HL-60 (cell line): ENCODE results near the gene PTPRD.

Experiments
- DNase-seq, 2 experiments: peaks; one replicate each; pipeline ENCODE4 v3.0.0-alpha.2; 2010 to 2020; ENCODE audit warnings: low read depth in 1 of 2, low spot score in 1 of 2
- H3K27ac ChIP-seq: fragments of 250-450 bp; sonication (Bioruptor Pico); replicated peaks from 2 replicates; pipeline ENCODE4 v1.5.1; 2020; ENCODE audit warnings: mild to moderate bottlenecking, moderate library complexity
- H3K27me3 ChIP-seq: fragments of 250-450 bp; sonication (Bioruptor Pico); 2 replicates; pipeline ENCODE4 v1.5.1; 2021; ENCODE audit warnings: mild to moderate bottlenecking, moderate library complexity; ENCODE audit not compliant: insufficient read depth, poor library complexity, severe bottlenecking
- H3K4me3 ChIP-seq: replicated peaks from 2 replicates; pipeline ENCODE4 v1.5.1; 2011; ENCODE audit warnings: mild to moderate bottlenecking, control low read depth, low read length; ENCODE audit not compliant: insufficient read depth
- GABPA ChIP-seq: IDR thresholded peaks from 2 replicates; pipeline ENCODE4 v1.6.1; 2012; ENCODE audit warnings: low read depth
- POLR2AphosphoS5 ChIP-seq: IDR thresholded peaks from 2 replicates; pipeline ENCODE4 v1.6.1; 2012; ENCODE audit warnings: low read depth
- SPI1 ChIP-seq: IDR thresholded peaks from 2 replicates; pipeline ENCODE4 v1.6.1; 2012; ENCODE audit warnings: low read depth, mild to moderate bottlenecking, borderline replicate concordance
- TF ChIP-seq, protein P1 (sequence below): IDR thresholded peaks from one replicate; pipeline ENCODE4 v1.5.1; 2011; ENCODE audit warnings: low read length, control low read depth, inconsistent platforms; ENCODE audit not compliant: insufficient read depth
- TF ChIP-seq, protein P2 (sequence below): IDR thresholded peaks from 2 replicates; pipeline ENCODE4 v1.6.1; 2012; ENCODE audit warnings: low read depth; ENCODE audit not compliant: insufficient replicate concordance

The PTPRD gene

DNA sequence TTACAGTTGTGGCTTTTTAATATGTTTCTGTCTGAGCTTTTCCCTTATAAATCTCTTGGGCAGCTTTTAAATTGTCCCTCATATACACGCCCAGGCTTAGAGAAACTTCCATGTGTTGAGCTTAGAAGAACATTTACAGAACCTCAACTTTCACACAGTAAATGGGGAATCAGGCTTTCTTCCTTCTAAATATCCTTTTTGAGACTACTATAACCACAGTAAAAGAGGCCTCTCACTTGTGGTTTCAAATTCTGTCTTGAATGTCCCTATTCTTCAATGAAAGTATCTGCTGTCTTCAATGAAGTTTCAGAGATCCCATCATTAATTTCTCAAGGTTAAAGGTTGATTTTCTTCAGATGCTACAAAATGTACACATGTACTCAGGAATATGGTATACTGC lies 2224.7 kb downstream of the PTPRD start:
- Histone ChIP-seq H3K27ac (no peak overlapping the region), H3K4me3 (no peak overlapping the region), H3K27me3 (peaks cover 3% of the 10 kb centered on the region)
- TF ChIP-seq, protein P1, sequence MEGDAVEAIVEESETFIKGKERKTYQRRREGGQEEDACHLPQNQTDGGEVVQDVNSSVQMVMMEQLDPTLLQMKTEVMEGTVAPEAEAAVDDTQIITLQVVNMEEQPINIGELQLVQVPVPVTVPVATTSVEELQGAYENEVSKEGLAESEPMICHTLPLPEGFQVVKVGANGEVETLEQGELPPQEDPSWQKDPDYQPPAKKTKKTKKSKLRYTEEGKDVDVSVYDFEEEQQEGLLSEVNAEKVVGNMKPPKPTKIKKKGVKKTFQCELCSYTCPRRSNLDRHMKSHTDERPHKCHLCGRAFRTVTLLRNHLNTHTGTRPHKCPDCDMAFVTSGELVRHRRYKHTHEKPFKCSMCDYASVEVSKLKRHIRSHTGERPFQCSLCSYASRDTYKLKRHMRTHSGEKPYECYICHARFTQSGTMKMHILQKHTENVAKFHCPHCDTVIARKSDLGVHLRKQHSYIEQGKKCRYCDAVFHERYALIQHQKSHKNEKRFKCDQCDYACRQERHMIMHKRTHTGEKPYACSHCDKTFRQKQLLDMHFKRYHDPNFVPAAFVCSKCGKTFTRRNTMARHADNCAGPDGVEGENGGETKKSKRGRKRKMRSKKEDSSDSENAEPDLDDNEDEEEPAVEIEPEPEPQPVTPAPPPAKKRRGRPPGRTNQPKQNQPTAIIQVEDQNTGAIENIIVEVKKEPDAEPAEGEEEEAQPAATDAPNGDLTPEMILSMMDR, result no peak
- no peak for TF ChIP-seq POLR2AphosphoS5
- TF ChIP-seq, protein P2, sequence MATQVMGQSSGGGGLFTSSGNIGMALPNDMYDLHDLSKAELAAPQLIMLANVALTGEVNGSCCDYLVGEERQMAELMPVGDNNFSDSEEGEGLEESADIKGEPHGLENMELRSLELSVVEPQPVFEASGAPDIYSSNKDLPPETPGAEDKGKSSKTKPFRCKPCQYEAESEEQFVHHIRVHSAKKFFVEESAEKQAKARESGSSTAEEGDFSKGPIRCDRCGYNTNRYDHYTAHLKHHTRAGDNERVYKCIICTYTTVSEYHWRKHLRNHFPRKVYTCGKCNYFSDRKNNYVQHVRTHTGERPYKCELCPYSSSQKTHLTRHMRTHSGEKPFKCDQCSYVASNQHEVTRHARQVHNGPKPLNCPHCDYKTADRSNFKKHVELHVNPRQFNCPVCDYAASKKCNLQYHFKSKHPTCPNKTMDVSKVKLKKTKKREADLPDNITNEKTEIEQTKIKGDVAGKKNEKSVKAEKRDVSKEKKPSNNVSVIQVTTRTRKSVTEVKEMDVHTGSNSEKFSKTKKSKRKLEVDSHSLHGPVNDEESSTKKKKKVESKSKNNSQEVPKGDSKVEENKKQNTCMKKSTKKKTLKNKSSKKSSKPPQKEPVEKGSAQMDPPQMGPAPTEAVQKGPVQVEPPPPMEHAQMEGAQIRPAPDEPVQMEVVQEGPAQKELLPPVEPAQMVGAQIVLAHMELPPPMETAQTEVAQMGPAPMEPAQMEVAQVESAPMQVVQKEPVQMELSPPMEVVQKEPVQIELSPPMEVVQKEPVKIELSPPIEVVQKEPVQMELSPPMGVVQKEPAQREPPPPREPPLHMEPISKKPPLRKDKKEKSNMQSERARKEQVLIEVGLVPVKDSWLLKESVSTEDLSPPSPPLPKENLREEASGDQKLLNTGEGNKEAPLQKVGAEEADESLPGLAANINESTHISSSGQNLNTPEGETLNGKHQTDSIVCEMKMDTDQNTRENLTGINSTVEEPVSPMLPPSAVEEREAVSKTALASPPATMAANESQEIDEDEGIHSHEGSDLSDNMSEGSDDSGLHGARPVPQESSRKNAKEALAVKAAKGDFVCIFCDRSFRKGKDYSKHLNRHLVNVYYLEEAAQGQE, result no peak
- TF ChIP-seq GABPA, result no peak
- no peak for TF ChIP-seq SPI1
- no peak for DNase-seq

DNA sequence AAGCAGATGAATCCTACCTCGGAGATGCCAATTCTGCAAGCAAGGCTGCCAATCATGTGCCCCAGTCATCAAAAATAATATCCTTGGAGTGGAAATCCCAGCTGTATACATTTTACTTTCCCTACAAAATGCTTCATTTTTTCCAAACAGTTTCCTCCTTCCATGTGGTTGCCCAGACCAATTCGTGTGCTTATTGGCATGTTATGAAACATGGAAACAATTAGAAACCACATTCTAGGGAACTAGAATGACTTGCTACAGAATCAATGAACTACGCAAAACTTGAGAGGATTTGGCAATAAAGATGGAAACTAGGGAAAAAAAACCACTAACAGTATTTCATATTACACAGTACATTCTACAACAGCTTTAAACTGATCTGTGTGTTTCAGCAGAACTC lies 2228.7 kb downstream of the PTPRD start:
- peak in 1 of 2 experiments; percentile 6 for DNase-seq
- Histone ChIP-seq H3K27me3 (no peaks in the 10 kb centered on the region), H3K27ac (no peak overlapping the region), H3K4me3 (no peak overlapping the region)
- TF ChIP-seq POLR2AphosphoS5 (no peak), GABPA (no peak), SPI1 (no peak)
- TF ChIP-seq, protein P2, result no peak
- TF ChIP-seq, protein P1, result no peak

DNA sequence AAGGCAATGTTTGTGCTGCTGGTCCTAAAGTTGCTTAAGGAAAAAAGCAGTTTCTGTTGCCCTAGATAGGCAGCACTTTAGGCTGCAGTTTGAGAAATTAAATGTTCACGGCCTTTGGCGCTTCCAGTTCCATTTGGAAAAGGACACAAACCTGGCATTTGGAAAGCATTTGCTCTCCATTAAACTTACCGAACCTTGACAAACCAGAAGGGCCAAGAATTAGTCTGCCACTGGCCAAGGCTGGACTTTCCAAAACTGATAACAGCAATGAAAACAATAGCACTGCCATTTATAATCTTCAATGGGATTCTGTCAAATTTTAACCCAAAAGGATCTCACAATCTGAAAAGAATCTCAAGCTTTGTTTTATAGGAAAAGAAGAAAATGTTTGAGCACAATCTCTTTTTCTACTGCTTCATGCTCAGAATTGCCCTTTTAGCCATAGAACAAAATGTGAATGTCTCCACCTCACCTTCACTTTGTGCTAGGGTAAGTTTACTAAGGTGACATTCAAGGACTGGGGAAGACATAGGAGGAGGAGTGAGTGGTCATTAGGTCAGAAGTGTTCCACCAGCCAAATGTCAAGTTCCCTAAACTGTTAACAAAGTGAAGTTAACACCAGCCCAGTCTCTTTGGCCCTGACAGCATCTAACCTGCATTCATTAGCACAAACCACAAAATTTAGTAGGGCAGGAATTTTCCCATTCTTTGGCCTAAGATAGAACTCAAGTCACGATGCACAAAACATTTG lies 2229.8 kb downstream of the PTPRD start:
- TF ChIP-seq POLR2AphosphoS5 (no peak), SPI1 (no peak), GABPA (no peak)
- TF ChIP-seq, protein P1, result no peak
- TF ChIP-seq, protein P2, result no peak
- Histone ChIP-seq H3K27me3 (no peaks in the 10 kb centered on the region), H3K27ac (no peak overlapping the region), H3K4me3 (no peak overlapping the region)
- DNase-seq, result no peak
